Erythroblast (primary cell): Measurements from ENCODE around the gene CIB1.

Experiments
- GATA1 ChIP-seq: IDR thresholded peaks from 2 replicates; pipeline ENCODE4 v1.6.1; 2011; ENCODE audit warnings: low read depth, mild to moderate bottlenecking, control low read depth, low read length, moderate library complexity
- POLR2A ChIP-seq: IDR thresholded peaks from 2 replicates; pipeline ENCODE4 v1.6.1; 2011; ENCODE audit warnings: mild to moderate bottlenecking, low read length

- TF ChIP-seq GATA1: no peak
- TF ChIP-seq POLR2A: no peak
Measured at GRCh38 chr15:90264671-90265070, 30.9 kb upstream of the CIB1 start.
